Iris pigment epithelial cell (primary cell): ENCODE measurements around the gene ARRDC1.
"Not testable (repeated sequence)": the region's sequence is repeated elsewhere in the genome, so short reads cannot be mapped to it uniquely, and the experiment has no call there.

Experiments used
- DNase-seq: peaks from one replicate; pipeline ENCODE4 v3.0.0-alpha.2; 2011; ENCODE audit warnings: low read depth

Gene ARRDC1, protein sequence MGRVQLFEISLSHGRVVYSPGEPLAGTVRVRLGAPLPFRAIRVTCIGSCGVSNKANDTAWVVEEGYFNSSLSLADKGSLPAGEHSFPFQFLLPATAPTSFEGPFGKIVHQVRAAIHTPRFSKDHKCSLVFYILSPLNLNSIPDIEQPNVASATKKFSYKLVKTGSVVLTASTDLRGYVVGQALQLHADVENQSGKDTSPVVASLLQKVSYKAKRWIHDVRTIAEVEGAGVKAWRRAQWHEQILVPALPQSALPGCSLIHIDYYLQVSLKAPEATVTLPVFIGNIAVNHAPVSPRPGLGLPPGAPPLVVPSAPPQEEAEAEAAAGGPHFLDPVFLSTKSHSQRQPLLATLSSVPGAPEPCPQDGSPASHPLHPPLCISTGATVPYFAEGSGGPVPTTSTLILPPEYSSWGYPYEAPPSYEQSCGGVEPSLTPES

GRCh38 chr9:137605121-137606004 is at the start of gene ARRDC1:
Gene ARRDC1 (plus strand): TSS chr9:137605686. CDS start chr9:137605718, 32 bp downstream.
- DNase-seq: peak; percentile 84

DNA sequence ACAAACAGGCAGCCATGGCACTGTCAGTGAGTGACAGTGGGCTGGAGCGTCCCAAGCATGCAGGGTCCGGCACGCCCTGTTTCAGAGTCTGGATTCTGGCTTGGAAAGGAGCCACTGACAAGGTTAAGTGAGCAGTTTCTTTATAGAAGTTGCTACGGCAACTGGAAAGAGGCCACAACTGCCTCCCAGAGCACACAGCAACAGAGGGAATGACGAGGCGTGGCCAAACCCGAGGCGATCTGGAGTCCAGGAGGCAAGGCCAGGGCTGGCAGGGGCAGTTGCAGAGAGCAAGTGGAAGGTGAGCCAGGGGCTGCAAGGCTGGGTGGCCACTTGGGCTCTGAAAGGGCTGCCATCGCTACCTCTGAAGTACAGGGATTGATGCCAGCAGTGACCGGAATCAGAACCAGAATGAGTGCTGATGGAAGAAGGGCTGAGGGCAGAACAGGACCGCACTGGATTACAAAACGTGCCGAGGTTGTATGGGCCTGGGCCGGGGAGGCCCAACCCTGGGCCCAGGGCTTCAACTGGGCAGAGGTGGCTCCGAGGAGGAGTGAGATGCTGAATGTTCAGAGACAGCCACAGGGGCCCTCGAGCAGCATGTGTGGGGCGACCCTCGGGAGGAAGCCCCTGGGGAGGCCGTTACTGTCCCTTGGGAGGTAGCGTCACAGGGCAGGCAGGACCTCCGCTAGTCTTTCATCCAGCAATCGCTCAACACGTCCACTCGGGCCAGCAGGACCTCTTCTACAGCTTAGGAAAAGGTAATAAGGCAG is 49.2 kb upstream of the ARRDC1 start:
- peak; percentile 63 for DNase-seq

DNA sequence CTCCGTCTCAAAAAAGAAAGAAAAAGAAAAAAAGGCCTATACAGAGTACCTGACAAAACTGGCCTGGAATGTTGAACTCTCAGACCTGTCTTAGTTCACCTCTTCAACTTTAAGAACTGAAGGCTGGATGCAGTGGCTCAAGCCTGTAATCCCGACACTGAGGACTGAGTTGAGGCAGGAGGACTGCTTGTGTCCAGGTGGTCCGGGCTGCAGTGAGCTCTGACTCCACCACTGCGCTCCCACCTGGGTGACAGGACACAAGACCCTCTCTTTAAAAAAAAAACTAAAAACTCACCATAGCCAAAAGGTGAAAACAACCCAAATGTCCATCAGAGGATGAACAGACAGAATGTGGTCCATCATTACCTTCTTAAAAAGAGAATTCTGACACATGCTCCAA is 47.4 kb upstream of the ARRDC1 start:
- DNase-seq: no peak

GRCh38 chr9:137564134-137564533 is 41.4 kb upstream of the ARRDC1 start:
- no peak for DNase-seq

DNA sequence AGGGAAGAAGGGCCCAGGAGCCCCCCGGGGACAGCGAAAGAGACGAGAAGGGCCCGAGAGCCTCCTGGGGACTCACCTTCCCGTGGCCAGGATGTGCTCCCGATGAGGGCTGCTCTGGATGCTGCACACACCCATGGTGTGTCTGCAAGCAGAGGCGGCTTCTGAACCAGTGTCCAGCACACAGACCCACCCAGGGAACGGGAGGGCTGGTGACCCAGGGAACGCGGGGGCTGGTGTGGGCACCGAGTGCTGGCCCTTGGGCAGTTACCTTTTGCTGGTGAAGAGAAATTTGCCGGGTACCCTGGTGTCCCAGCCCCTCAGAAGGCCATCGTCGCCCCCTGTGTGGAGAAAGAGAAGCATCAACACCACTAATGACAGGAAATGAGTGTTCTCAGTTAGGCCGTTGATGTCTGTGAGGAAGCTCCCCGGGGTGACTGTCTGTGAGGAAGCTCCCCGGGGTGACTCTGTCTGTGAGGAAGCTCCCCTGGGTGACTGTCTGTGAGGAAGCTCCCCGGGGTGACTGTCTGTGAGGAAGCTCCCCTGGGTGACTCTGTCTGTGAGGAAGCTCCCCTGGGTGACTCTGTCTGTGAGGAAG is 40.6 kb upstream of the ARRDC1 start:
- DNase-seq: no peak

GRCh38 chr9:137568445-137568844 is 37.0 kb upstream of the ARRDC1 start:
- not testable (repeated sequence) for DNase-seq

- DNase-seq: no peak
Measured at GRCh38 chr9:137569609-137570203, 35.8 kb upstream of the ARRDC1 start.

- no peak for DNase-seq
Measured at GRCh38 chr9:137570566-137570965, 34.9 kb upstream of the ARRDC1 start.

GRCh38 chr9:137574192-137574591 is 31.3 kb upstream of the ARRDC1 start:
- no peak for DNase-seq

DNA sequence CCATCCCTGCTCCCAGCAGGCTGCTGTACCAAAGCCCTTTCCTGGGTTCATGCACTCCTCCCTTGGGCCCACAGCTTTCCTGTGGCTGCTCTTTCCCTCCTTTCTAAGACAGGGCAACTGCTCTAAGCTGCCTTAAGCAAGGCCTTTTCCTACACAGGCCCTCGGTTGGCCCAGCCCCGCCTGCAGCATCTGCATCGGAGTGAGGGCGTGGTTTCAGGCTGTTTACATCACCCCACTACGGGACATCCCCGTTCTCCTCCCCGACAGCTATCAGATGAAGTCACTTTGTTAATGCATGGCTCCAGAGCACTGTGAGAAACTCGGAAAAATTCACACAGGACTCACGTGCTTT is 30.1 kb upstream of the ARRDC1 start:
- DNase-seq: peak; percentile 29

- DNase-seq: no peak
Measured at GRCh38 chr9:137575716-137576411, 29.6 kb upstream of the ARRDC1 start.

GRCh38 chr9:137578518-137579258 is 26.8 kb upstream of the ARRDC1 start, which contains the start of gene DPH7:
Gene DPH7 (minus strand): TSS chr9:137578925. CDS start chr9:137578777, 148 bp downstream.
- peak; percentile 91 for DNase-seq

DNA sequence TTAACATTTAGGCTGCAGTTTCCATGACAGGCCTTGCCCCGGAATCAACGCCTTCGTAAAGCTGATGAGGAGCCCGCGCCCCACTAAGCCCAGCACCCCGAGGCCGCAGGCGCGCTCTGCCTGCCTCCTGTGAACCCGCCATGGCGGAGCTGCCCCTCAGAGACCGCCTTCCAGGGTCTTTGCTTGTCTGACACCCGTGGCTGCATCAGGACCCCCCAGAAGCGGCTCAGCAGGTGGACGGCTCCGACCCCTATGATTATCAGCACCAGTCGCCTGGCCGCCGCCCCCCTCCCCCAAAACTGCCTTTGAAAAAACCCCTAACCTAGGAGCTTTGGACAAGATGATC is 26.3 kb upstream of the ARRDC1 start:
- no peak for DNase-seq

DNA sequence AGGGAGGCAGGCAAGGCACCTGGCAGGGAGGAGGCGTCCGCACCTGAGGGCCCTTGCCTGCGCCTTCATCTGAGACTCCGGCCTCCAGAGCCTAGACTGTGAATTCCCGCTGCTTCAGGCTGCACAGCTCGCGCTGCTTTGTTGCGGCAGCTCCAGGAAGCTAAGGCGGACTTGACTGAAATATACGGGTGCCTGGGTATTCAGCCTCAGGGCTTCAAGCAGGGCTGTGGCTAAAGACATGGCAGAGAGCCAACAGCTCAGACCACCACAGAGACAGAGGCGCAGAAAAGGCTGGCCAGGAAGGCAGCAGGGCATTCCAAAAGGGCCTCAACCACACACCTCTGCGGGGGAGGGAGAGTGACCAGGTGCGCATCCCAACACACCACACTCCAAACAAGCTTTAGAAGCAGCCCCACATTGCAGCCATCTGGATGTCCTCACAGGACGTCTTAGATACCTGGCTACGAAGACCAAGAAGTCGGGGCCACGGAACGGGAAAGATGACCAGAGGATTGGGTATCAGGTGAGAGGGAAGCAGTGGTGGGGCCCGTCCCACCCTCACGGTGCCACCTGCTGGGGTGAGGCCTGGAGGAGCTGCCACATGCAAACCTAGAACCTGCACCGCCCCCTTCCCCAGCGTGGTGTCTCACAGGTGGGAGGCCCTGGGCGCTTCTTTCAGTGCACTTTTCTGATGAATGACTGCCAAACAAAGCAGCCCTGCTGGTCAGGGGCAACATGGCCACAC is 25.1 kb upstream of the ARRDC1 start:
- DNase-seq: no peak

DNA sequence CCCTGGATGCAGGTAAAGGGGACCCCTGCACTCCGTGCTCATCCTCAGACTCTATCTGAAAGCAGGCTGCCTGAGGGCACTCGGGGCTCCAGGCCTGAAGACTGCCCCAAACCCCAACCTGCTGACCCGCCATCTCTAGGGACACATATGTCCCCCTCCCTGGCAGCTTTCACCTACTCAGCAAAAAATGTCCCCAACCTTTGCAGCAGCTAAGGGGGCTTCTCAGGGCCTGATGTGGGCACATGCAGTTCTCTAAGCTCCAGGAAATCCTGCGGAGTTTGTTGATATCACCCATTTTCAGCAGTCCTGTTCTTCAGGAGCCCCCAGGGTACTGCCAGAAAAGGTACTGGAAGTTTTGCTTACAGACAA is 24.5 kb upstream of the ARRDC1 start:
- DNase-seq: no peak

DNA sequence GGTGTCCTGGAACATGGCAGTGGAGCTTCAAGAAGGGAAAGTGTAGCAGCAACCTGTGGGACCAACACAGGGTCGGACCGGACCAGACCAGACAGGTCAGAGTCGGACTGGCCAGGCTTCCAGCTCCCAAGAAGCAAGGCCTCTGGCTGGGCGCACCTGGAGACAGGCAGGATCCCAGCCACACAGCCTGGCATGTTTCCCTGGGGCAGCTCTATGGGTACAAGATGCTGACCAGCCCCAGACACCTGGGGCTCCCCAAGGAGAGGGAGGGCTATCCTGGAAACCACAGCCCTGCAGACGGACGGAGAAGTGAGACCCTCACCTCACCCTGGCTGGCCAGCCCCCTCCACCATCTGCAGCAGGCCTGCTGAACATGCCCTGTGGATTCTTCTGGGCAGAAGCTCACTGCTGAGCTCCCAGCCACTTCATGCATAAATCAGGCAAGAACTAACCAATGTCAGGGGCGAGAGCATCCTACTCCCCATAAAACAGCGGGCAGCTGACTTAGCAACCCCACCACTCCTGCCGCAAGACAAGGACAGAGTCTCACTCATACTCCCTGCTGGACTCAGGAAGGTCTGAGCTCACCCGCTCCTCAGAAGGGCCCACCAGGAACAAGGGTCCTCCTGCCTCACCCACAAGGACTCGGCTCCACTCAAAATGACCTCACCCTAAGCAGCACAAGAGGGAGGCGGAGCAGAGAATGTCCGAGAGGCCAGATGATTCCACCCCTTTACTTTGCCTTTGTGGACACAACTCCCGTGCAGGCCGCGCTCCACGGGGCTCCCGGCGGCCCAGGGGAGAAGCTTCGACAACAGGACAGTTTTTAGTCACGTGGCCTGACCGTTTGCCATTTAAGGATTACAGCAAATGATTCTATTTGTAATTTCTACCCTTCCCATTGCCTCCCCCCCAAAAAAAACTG is 23.9 kb upstream of the ARRDC1 start:
- DNase-seq: no peak

GRCh38 chr9:137582286-137582860 is 23.1 kb upstream of the ARRDC1 start:
- DNase-seq: no peak

DNA sequence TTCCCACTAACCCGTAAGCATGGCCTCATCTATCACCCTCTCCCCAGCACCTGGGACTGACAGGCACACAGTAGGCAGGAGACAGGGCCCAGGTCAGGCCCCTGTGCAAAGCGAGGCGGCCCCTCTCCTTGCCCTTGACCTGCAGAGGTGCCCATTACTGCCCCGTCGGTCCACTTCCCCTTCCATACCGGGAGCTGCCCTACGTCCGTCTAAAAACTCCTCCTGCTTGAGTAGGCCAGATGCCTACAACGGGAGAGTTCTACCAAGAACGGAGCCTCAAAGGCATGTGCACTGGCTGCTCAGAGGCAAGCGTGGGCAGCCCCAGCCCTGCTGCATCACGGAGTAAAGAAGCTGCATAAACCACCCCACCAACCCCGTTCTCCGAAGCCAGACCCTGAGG is 22.1 kb upstream of the ARRDC1 start:
- DNase-seq: no peak
